IPS DF 4.7 (cell line): ENCODE measurements around the gene YJEFN3.

Experiments
- DNase-seq: peaks from one replicate; pipeline ENCODE4 v3.0.0-alpha.2; 2013; ENCODE audit warnings: low spot score; ENCODE audit errors: extremely low read depth

YJEFN3 gene

DNA sequence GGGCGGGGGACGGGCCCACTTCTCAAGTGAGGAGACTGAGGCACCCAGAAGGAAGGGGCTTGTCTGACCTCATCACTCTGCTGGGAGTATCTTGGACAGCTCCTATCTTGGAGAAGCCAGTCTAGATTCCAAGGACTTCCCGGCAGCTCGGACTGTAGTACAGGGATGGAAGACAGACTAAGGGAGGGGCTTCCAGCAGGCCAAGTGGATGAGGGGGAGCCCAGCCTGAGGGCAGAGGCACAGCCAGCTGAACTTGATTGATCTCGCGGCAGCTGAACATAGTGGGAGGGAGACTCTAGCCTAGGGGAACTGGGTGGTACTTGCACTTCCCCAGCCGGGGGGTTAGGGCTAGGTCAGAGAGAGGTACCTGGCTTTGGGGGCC lies 10.1 kb downstream of the YJEFN3 start:
- no peak for DNase-seq

DNA sequence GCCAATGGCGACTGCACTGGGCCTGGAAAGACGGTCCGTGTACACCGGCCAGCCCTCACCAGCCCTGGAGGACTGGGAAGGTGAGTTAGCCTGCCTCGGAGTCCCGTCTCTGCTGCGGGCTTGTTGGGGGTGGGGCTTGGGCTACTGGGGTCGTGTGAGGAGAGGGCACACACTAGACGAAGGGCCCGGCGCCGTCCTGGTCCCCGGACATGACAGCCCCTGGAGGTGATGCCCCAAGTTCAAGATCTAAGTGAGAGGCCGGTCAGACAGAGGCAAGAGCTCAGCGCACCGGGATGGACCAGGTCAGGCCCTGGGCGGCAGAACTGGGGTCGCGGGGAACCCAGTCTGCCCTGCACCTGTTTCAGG lies 11.0 kb downstream of the YJEFN3 start:
- DNase-seq, result no peak

DNA sequence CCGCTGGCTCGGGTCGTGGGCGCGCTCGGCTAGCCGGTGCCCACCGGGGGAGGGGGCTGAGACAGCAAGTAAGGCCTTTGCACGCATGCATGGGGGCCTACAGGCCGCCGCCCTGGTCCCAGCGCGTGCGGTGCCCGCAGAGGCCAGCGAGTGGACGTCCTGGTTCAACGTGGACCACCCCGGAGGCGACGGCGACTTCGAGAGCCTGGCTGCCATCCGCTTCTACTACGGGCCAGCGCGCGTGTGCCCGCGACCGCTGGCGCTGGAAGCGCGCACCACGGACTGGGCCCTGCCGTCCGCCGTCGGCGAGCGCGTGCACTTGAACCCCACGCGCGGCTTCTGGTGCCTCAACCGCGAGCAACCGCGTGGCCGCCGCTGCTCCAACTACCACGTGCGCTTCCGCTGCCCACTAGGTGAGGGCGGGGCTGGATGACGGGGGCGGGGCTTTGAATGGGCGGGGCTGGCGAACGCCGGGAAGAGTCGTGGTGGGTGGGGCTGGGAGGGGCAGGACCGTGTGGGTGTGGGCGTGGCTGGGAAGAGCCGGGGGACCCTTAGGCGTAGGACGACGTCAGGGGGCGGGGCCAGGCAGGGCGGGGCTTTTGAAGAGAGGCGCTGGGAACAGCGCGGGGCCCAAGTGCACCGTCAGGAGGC lies 11.5 kb downstream of the YJEFN3 start:
- no peak for DNase-seq

DNA sequence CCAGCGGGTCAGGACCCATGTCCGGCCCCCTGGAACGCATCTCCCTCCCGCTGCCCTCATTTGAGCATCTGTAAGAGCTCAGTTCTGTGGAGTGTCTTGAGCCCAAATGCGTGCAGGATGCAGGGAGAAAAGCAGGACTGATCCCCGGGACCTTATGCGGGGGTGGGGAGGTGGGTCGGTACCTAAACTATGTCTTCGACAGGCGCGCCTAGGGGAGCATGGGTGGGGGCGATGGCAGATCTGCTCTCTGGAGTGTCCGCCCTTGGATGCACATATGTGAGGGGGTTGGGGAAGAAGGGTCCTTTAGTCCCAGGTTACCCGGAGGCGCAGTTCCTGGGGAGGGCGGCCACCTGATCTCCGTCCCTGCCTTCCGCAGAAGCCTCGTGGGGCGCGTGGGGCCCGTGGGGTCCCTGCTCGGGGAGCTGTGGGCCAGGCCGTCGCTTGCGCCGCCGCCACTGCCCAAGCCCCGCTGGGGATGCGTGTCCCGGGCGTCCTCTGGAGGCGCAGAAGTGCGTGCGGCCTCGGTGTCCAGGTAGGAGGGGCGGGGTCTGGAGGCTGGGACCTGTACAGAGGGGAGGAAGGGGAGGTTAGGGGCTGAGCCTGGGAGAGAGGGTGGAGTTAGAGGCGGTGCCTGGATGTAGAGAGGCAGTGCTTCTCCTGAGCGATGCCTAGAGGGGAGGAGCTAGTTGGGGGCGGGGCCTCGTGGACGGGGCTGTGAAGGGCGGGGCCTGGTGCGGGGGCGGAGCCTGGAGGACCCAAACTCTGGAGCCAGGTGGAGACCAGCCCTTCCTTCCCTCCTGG lies 12.2 kb downstream of the YJEFN3 start:
- peak; percentile 62 for DNase-seq

DNA sequence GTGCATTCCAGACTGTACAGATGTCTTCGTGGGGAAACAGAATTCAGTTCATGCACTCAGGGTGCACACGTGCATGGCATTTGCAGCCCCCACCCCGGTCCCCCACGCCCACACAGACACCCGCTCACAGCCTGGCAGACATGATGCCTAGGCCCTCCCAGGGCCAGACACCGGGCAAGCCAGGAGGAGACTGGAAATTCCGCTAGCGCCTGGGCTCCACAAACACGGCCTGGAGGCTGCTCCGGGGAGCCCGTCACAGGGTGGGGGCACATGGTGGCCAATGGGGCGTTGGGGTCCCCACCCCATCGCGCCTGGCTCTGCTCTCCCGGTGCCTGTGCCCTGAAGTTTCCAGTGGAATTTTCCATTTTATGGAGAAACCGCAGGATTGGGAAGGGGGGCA lies 12.9 kb downstream of the YJEFN3 start:
- no peak for DNase-seq

DNA sequence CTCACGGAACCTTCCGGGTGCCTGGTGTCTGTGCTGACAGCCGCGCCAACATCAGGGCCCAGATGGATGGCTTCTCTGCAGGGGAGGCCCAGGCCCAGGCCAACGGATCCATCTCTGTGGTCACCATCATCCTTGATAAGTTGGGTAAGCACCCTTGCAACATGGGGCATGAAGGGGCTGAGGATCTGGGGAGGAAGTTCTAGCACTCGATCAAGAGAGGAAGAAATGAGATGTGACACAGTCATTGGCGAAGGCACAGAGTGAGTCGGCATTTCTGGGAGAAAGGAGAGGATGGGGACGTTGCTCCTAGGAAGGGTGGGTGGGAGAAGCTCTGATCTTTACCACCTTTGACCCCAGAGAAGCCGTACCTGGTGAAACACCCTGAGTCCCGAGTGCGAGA lies 13.8 kb downstream of the YJEFN3 start:
- no peak for DNase-seq

DNA sequence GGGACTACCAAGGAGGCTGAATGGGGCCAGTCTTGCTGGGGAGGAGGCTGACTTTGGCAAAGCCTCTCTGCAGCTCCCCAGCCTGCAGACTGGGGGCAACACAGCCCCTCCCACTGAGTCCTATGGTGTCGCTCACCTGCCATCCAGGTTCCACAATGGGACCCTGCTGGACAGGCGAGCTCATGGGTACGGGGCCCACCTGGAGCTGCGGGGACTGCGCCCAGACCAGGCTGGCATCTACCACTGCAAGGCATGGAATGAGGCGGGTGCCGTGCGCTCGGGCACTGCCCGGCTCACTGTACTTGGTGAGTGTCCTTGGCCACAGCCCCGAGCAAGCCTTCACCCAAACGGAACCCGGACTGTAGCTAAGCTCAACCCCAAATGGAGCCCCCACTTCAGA lies 14.4 kb downstream of the YJEFN3 start:
- no peak for DNase-seq

DNA sequence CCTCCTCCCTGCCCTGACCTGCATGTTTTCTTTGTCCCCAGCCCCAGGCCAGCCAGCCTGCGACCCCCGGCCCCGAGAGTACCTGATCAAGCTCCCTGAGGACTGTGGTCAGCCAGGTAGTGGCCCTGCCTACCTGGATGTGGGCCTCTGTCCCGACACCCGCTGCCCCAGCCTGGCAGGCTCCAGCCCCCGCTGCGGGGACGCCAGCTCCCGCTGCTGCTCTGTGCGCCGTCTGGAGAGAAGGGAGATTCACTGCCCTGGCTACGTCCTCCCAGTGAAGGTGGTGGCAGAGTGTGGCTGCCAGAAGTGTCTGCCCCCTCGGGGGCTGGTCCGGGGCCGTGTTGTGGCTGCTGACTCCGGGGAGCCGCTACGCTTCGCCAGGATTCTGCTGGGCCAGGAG lies 14.9 kb downstream of the YJEFN3 start:
- no peak for DNase-seq

DNA sequence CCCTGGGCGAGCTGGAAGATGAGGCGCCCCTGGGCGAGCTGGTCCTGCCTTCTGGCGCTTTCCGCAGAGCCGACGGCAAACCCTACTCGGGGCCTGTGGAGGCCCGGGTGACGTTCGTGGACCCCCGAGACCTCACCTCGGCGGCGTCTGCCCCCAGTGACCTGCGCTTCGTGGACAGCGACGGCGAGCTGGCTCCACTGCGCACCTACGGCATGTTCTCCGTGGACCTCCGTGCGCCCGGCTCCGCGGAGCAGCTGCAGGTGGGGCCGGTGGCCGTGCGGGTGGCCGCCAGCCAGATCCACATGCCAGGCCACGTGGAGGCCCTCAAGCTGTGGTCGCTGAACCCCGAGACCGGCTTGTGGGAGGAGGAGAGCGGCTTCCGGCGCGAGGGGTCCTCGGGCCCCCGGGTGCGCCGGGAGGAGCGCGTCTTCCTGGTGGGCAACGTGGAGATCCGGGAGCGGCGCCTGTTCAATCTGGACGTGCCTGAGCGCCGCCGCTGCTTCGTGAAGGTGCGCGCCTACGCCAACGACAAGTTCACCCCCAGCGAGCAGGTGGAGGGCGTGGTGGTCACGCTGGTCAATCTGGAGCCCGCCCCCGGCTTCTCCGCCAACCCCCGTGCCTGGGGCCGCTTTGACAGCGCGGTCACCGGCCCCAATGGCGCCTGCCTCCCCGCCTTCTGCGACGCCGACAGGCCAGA lies 15.7 kb downstream of the YJEFN3 start:
- DNase-seq, result no peak

DNA sequence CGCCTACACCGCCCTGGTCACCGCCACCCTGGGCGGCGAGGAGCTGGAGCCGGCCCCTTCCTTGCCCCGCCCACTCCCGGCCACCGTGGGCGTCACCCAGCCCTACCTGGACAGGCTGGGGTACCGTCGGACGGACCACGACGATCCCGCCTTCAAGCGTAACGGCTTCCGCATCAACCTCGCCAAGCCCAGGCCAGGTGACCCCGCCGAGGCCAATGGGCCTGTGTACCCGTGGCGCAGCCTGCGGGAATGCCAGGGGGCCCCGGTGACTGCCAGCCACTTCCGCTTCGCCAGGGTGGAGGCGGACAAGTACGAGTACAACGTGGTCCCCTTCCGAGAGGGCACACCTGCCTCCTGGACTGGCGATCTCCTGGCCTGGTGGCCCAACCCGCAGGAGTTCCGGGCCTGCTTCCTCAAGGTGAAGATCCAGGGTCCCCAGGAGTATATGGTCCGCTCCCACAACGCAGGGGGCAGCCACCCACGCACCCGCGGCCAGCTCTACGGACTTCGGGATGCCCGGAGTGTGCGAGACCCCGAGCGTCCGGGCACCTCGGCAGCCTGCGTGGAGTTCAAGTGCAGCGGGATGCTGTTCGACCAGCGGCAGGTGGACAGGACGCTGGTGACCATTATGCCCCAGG lies 16.4 kb downstream of the YJEFN3 start:
- no peak for DNase-seq

DNA sequence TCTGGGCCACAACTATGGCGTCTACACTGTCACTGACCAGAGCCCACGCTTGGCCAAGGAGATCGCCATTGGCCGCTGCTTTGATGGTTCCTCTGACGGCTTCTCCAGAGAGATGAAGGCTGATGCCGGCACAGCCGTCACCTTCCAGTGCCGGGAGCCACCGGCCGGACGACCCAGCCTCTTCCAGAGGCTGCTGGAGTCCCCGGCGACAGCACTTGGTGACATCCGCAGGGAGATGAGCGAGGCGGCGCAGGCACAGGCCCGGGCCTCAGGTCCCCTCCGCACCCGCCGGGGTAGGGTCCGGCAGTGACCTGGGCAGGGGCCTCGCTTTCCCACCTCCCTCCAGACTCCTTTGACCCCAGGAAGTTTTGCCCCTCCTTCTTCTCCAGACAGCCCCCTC lies 17.0 kb downstream of the YJEFN3 start:
- DNase-seq, result no peak

DNA sequence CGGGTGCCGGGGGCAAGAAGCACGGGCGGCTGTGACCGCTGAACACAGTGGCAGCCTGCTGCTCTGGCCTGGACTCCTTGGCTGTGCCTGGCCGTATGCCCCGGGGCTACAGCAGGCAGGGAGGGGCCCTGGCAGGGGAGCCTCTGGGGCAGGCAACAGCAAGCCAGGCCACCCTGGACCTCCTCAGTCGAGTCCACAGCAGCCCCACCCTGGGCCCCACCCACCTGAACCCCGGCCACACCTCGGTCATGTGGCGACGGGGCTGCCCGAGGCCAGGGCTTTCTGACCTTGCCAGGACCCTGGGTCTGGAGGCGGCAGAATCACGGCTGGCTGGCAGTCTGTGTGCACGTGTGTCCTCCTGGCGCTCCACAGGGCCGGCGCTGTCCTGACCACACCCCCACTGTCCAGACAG lies 18.0 kb downstream of the YJEFN3 start:
- no peak for DNase-seq

DNA sequence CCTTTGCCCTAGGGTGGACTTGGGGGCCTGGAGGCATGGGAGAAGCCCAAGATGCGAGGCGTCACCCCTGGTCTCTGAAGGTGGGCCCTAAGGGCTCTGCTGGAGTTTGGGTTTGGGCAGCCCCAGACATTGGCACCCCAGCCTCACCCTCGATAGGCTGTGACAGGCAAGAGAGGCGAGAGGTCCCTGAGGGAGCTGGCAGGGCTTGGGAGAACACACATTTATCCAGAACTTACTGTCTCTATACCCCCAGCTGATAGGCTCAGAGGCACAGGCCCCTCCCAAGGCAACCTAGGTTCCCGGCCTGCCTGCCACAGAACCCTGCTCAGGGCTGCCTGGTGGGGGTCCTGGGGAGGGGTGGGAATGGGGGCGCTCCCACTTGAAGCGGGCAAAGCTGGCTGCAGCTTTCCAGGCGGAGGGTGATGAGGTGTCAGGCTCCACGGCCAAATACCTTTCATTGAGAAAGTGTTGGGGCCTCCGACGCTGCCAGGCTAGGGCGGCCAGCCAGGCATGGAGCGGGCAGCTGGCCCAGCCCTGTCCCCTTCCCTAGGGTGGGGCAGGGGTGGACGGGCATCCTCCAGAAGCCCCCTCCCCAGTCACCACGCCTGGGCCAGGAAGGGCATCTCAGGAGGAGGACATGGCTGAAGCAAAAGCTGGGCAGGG lies 19.1 kb downstream of the YJEFN3 start:
- DNase-seq, result no peak

DNA sequence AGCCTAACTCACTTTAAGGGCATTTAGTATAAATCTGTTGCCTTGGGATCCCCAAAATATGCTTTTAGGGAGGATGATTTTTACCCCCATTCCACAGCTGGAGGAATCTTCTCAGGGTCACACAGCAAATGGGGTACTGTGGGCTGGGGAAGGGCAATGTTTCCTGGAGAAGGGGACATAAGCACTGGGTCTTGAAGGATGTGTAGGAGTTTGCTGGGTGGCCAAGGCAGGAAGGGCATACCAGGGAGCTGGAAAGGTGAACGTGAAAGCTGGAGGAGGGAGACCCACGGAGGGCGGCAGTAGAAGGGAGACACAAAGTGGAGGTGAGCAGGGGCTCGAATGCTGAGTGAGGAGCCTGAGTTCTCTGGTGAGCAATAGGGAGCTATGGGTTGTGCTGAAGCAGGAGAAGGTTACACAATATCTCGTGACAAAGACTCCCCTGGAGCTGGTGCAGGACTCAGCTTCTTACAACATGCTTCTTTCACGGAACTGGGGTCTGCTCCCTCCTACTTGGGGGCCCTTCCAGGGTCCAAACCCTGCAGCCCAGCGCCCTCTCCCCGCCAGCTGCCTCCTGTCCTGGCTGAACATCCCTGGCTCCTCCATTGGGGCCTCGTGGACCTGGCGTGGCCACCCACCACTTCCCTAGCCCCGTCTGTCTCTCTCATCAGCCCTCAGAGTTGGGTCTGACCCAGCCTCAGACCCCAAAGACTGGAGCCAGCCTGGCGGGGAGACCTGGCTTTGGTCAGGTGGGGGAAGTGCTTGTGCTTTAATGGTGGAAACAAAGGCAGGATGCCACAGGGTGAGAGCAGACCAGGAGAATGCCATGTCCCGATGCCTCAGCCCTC lies 20.4 kb downstream of the YJEFN3 start:
- no peak for DNase-seq

DNA sequence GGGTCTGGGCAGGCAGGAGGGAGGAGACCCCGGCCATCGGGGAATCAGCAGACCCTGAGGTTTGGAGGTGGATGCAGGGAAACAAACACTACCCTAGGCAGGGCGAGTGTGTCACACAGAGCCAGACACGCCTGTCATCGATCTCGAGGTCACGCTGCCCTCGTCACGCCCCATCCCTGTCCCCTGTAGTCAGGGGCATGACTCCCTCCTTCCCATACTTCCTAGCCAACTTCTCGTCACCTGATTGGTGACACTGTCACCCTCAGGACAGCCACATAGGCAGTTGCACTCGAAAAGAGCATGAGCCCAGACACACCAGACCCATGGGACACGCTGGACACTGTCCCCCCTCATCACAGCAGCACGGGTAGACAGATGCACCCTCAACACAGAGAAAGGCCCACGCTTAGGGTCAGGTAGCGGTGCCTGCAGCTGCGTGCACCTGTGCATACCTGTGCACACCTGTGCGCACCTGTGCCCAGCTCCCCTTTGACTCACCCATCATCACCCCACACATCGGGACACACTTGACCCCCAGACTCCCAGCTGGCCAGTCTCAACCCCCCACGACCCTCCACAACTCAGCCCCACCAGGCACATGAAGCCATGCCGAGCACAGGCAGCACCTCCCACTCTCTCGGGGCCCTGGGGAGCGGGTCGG lies 21.2 kb downstream of the YJEFN3 start:
- no peak for DNase-seq

DNA sequence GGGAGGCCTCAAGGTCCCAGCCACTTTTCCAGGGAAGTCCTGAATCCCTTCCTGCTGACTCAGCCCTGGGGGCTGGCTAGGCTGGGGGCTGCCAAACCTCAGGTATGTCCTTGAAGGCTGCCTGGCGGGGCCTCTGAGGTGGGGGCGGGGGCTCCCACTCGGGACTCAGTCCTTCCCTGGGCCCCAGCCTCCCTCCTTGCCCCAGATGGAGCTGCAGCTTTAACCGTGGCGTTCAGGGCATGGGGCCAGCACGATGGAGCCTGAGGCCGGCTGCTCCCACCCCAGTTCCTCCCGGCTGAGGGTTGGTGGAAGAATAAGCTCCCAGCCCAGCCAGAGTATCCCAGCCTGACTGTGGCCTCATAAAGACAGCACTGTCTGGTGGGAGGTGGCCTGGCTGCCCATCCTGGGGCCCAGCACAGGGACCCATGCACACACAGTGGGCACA lies 21.8 kb downstream of the YJEFN3 start:
- DNase-seq, result no peak

DNA sequence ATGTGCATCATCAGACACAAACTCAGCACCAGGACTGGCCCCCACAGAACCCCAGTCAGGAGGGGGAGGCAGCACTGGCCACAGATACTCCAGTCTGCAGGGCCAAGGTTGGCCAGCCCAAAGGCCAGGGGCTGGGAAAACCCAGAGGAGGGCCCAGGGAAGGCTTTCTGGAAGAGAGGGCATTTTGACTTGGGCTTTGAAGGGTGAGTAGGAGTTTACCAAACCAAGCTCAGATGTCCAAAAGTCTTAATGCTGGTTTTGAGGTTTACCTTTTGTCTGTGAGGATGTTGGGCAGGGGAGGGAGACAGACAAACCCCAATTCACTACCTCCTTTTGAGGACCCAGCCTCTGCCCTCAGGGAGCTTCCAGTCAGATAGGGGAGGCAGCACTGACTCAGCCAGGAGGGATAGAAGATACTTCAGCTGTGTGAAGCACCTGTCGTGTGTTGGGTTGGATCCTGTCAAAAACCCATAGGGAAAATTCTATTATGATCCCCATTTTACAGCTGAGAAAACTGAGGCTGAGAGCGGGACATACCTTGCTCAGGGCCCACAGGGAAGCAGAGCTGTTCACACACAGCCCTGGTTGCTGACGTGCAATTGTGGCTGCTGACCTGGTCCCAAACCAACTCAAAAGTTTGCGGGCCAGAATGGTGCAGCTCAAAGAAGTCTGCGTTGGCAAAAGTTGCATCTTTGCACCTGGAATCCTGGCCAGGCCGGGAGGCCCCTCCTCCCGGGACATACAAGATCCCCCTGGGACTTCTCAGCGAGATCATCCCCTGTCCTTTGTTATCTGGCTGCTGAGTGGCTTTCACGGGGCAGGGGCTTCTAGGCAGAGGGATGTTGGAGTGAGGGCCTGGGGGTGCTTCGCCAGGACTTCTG lies 22.5 kb downstream of the YJEFN3 start:
- DNase-seq, result no peak

DNA sequence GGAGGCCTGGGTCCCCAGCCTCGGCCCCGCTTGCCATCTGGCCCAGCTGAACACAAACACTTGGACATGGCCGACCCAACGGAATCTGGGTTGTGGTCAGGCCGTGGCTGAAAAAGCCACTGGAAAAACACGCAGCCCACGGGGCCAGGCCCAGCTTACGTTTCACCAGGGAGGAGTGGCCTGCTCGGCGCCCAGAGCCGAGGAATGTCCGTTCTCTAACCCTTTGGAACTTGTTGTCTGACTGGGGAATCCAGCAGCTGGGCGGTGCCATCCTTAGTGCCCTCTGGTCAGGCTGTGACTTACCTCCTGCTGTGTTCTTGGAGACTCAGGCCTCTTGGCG lies 23.1 kb downstream of the YJEFN3 start:
- DNase-seq, result no peak

DNA sequence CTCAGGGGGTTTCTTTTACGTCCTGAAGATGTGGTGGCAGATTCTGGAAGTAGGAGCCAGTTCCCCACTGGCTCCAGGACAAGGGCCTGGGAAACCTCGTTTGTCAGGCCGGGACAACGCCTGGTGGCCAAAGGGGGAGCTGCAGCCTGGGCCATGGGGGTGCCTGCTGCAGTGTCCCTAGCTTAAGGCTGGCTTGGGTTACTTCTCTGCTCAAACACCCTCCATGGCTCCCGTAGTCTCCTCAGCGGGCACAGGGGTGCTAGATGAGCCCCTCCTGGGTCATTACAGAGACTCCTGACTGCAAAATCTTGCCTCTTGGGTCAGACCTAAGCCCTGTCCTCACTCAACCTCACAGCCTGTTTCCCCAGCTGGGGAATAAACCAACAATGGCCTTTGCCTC lies 24.1 kb downstream of the YJEFN3 start:
- no peak for DNase-seq
